Activated naive CD4-positive, alpha-beta T cell treated with anti-CD3 and anti-CD28 coated beads, Interleukin-2, amount 50 U/mL, for 24 hours (primary cell): ENCODE results near the gene C5.

Source experiments
- H3K27ac Mint-ChIP-seq: one replicate; pipeline ENCODE4 v1.8.0; 2021; ENCODE audit warnings: mild to moderate bottlenecking, mixed read lengths
- H3K27me3 Mint-ChIP-seq: one replicate; pipeline ENCODE4 v1.8.0; 2021; ENCODE audit warnings: mixed read lengths
- H3K36me3 Mint-ChIP-seq: one replicate; pipeline ENCODE4 v1.8.0; 2021; ENCODE audit warnings: mixed read lengths
- H3K4me1 Mint-ChIP-seq: one replicate; pipeline ENCODE4 v1.8.0; 2021; ENCODE audit warnings: mixed read lengths
- H3K4me3 Mint-ChIP-seq: one replicate; pipeline ENCODE4 v1.8.0; 2021; ENCODE audit warnings: mild to moderate bottlenecking, mixed read lengths
- H3K9me3 Mint-ChIP-seq: one replicate; pipeline ENCODE4 v1.8.0; 2021; ENCODE audit warnings: mixed read lengths

The C5 gene

DNA sequence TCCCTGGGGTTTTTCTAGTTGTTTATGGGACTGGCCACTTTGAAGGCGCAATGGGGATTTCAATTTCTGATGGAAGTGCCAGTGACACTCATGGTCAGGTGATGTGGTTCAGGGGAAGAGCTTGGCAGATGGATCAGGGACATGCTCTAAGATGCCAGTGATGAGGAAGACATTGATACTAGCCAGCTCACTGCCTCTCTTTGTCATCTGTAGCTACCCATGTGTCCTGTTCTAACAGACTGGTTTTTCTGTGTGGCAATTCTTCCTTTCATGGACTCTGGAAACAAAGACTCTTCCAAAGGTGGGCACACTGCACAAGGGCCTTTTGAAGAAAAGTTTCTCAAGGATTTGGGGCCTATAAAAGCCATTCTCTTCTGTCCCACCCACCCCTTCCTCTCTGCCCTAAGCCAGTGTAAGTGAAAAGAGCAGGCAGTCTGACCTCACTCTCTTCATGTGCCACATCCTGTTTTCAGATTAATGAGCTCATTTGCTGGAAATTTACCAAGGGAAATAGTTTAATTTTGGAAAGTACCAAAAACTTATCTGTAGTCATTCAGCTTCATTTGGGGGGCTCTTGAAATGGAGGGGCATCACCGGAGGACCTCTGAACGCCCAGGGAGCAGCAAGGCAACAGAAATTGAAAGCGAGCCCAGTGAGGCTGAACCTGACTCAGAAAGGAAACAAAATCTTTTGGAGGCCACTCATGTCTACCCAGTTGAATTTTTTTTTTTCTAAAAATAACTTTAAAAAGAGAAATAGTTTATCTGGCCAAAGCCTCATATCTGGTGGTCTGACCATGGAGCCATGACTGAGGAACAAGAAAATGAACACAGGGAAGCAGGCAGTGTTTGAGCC is 118.6 kb downstream of the C5 start:
- Mint-ChIP-seq H3K4me1 (peaks cover 89% of the 10 kb centered on the region), H3K36me3 (peaks cover 6% of the 10 kb centered on the region), H3K27ac (peak overlapping the region; percentile 98), H3K4me3 (peak overlapping the region; percentile 78), H3K9me3 (no peaks in the 10 kb centered on the region), H3K27me3 (no peaks in the 10 kb centered on the region)

DNA sequence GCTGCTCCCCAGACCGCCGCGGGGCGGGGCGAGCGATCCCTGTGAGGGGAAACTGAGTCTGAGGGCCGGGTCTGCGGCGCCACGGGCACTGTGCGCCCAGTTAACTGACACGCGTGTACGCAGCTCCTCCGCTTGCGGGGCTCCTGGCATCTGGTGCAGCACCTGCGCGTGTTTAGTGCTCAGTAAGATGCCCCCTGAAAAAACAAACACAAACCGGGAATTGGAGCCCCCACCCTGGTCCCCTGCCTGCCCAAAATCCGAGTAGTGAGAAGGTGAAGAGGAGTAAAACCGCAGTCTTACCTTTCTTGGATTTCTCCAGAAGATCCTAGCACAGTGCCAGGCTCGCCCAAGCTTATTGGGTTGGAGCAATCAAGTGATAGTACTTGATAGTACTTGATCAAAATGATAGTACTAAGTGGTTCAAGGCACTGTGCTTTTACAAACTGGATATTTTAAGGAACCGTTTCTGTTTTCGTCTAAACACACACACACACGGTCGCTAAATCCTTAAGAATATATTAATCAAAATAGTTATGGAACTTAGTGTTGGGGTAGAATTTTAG is 120.8 kb downstream of the C5 start:
- Mint-ChIP-seq H3K4me1 (peaks cover 73% of the 10 kb centered on the region), H3K4me3 (peak overlapping the region; percentile 86), H3K27ac (peak overlapping the region; percentile 98), H3K36me3 (peaks cover 18% of the 10 kb centered on the region), H3K9me3 (no peaks in the 10 kb centered on the region), H3K27me3 (no peaks in the 10 kb centered on the region)

DNA sequence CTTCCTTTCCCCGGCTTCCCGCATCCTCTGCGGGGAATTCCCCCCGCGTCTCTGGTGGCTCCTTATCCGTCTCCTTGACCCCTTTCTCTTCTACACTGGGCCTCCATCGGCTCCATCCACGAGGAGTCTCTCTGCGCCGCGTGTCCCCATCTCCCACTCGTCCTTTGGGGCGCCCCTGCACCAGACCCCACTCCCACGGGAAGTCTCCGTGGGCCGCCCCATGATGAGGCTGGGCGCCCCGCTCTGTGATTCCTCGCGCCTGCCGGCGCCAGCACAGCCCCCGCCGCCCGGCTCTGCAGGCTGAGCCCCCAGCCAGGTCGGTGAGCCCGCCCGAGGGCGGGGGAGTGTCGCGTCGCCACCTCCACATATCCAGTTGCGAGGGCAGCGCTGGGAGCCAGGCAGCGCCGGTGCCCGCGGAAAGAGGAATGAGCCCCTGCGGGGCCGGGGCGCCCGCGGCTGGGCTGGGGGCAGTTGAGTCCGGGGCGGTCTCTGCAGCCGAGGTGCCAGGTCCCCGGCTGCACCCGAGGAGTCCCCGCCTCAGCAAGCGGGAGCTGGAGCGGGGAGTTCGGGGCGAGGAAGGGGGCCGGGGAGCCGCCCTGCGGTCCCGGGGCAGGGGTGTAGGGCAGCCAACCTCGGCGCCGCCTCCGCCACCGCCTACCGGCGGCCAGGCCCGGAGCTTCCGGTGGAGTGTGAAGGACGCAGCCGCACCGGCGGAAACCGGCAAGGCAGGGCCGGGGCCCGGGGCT is 121.4 kb downstream of the C5 start:
- Mint-ChIP-seq H3K27ac (peak overlapping the region; percentile 98), H3K9me3 (no peaks in the 10 kb centered on the region), H3K36me3 (peaks cover 25% of the 10 kb centered on the region), H3K4me3 (peak overlapping the region; percentile 95), H3K27me3 (no peaks in the 10 kb centered on the region), H3K4me1 (peaks cover 71% of the 10 kb centered on the region)

DNA sequence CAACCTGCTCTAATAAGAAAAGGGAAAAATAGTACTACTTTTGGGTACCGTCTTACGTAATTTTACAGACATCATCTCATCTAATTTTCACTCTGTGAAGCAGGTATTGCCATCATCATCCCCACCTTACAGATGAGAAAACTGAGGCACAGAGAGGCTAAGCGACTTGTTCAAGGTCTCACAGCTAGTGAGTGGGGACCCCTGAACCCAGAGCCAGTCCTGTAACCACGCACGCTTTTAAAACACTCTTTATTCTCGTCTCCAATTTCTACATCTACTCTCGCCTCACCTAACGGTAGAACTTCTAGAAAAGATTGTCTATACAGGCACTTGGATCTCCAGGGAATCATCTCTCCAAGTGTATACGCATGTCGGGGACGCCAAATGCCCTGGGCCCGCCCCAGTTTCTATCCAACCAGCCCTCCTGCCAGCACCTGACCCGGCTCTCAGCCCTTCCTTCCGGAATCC is 122.0 kb downstream of the C5 start:
- no peaks in the 10 kb centered on the region for H3K9me3 Mint-ChIP-seq
- H3K27ac Mint-ChIP-seq: peak overlapping the region; percentile 98
- peak overlapping the region; percentile 95 for H3K4me3 Mint-ChIP-seq
- H3K4me1 Mint-ChIP-seq: peaks cover 66% of the 10 kb centered on the region
- H3K27me3 Mint-ChIP-seq: no peaks in the 10 kb centered on the region
- peaks cover 30% of the 10 kb centered on the region for H3K36me3 Mint-ChIP-seq

DNA sequence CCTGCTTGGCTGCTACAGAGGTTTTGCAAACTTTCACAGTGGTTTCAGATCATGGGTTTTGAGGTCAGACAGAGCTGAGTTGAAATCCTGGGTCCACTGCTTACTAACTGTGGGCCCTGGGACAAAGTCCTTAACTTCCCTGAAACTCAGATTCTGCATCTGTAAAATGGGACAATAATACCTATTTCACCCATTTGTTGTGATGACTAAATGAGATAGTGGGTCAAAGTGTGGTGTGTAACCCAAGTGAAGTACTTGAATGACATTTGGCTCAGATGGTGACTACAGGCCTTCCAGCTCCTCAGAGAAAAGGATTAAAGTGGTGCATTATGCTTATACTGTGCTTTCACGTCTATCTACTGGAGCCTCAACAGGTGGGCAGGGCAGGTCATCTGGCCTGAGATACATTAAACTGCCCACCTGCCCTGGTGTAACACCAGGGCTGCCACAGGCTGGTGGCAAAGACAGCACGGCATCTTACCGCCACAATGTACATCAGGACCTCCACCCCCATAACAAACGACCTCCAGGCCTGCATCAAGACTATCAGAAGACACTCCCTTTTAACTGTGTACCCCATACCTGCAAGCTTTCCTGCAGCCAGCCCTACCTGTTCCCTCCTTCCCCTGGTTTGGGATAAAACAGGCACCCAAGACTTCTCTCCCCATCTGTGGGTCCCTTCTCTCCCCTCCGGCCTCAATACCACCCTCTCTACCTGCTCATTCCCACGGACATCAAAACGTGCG is 122.6 kb downstream of the C5 start:
- Mint-ChIP-seq H3K27me3 (no peaks in the 10 kb centered on the region), H3K27ac (peak overlapping the region; percentile 98), H3K4me1 (peaks cover 63% of the 10 kb centered on the region), H3K9me3 (no peaks in the 10 kb centered on the region), H3K4me3 (peak overlapping the region; percentile 95), H3K36me3 (peaks cover 31% of the 10 kb centered on the region)

DNA sequence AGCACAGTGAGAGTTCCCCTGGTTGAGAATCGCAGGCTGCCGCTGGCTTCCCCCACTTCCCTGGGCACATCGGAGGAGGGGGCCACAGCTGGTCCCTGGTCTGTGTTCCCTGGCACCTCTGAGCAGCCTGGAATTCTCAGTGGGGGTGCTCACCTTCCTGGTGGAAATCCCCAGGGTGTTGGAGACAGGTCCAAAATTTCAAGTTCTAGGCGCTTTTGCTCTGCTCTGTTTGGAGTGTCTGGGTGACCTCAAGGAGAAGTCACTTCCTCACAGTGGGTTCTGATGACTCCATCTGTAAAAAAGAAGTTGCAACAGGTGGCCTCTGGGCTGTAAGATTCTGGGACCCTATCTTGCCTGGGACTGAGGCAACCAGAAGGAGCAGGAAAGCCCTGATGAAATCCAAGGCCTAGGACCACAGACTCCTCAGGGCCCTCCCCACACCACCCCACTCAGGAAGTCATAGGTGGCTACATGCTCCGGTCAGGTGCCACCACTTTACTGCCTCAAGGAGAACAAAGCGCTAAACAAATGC is 123.6 kb downstream of the C5 start, which contains the start of gene TRAF1:
Gene TRAF1 (minus strand): TSS at position 400 of the 532 bp plus-strand sequence. CDS start 721 bp downstream, outside the sequence.
- H3K9me3 Mint-ChIP-seq: no peaks in the 10 kb centered on the region
- H3K27me3 Mint-ChIP-seq: no peaks in the 10 kb centered on the region
- H3K4me3 Mint-ChIP-seq: peak within 1 kb of the TSS; percentile 95
- H3K36me3 Mint-ChIP-seq: peaks cover 40% of the 10 kb centered on the region
- peak within 1 kb of the TSS; percentile 98 for H3K27ac Mint-ChIP-seq
- peaks cover 64% of the 10 kb centered on the region for H3K4me1 Mint-ChIP-seq

DNA sequence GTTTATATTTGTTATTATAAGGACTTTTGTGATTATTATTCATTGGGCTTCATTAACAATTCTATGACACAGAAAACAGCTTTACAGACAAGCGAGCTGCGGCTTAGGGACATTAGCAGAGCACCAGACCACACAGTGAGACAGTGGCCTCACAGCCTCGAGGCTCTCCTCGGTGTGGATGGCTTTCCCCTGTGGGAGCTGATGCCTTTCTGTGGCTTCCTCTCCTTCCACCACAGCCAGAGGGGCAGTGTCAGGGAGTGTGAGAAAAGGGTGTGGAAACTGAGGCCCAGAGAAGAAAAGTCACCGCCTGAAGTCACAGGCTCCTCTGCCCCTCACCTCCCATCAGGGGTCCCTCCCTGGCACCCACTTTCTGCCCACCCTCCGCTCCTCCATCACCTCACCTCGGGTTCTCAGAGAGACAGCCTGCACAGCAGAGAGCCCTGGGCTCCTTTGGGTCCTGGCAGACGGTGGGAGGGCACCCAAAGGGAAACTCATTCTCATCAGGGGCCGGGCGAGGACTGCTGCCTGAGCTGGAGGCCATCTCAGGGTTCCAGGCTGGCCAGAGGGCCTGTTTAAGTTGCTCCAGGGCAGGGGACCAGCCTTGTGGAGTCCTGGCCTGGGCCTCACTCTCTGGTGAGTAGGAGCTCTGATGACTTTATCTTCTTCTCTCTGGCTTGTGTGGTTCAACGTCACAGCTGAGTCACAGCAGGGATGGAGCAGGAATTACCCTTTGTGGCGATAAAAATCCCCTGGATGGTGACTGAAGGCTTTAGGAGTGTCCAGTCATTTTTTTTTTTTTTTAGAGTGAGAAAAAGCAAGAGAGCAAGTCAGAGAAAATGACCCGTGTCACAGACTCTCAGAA is 124.3 kb downstream of the C5 start:
- H3K36me3 Mint-ChIP-seq: peaks cover 44% of the 10 kb centered on the region
- H3K4me1 Mint-ChIP-seq: peaks cover 62% of the 10 kb centered on the region
- peak overlapping the region; percentile 95 for H3K4me3 Mint-ChIP-seq

DNA sequence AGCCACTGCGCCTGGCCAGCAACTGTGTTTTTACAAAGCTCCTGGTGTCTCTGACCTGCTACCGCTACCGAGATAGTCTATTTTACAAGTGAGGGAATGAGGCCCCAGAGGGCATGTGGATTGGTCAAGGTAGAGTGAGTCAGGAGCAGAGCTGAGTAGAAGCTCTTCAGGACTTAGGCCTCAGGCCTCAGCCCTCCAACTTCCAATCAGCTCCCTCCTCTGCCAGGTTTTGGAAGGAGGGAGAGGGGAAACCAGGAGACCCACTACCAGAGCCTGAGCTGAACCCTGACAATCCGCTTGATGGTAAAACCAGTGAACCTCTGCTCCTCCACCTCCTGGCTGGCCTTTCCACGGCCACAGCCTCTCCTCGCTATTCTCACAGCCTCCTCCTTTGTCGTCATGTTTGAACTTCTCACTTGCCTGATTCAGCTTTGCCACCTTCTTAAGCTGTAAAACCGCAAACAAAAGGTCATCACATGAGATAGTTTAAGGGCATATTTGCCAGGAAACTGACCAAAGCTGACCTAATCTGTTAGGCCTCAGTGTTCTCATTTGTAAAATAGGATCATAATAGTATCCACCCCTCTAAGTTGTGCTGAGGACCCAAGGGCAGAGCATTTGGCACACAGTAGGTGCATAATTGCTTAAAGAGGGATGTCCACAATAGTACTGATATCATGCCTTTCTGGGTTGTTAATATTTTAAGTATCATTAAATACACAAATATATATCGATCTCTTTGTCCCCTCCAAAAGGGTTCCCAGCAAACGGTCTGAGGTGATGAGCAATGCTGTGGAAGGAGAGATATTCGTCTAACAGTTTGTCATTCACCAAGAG is 125.2 kb downstream of the C5 start:
- peak overlapping the region; percentile 95 for H3K4me3 Mint-ChIP-seq
- H3K36me3 Mint-ChIP-seq: peaks cover 51% of the 10 kb centered on the region
- no peaks in the 10 kb centered on the region for H3K9me3 Mint-ChIP-seq
- peaks cover 63% of the 10 kb centered on the region for H3K4me1 Mint-ChIP-seq
- H3K27me3 Mint-ChIP-seq: no peaks in the 10 kb centered on the region
- peak overlapping the region; percentile 98 for H3K27ac Mint-ChIP-seq

More for the DNA sequence above, 124.3 kb downstream of the C5 start:
- Mint-ChIP-seq H3K27me3 (no peaks in the 10 kb centered on the region), H3K27ac (peak overlapping the region; percentile 98), H3K9me3 (no peaks in the 10 kb centered on the region)

DNA sequence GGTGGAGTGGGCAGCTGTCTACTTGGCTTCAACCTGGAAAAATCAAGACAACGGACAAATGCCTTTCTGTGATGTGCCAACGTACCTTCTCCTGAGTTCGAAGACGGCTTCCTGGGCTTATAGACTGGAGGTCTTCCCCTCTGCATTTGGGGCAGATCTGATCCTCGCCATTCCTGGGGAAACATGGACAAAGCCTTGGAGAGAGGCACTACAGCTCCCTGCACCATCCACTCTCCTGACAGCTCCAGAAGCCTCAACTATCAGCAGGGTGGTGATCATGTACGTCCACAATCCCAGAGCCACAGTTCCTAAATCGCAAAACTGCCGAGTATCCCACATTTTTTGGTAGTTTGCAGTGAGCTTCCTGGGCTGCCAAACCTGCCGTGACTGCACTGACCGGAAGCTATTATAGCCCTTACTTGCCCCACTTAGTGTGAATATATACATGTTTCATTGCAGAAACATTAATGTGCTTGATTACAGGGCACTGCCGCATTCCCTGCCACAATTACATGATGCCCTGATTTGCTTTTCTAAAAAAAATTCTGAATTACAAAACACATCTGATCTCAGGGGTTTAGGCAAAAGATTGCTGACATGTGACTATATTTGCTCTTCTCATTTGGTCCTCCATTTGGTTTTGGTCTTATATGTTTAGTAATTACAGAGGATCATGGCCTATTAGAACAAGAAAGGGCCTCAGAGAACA is 126.3 kb downstream of the C5 start:
- peaks cover 65% of the 10 kb centered on the region for H3K4me1 Mint-ChIP-seq
- peaks cover 58% of the 10 kb centered on the region for H3K36me3 Mint-ChIP-seq

DNA sequence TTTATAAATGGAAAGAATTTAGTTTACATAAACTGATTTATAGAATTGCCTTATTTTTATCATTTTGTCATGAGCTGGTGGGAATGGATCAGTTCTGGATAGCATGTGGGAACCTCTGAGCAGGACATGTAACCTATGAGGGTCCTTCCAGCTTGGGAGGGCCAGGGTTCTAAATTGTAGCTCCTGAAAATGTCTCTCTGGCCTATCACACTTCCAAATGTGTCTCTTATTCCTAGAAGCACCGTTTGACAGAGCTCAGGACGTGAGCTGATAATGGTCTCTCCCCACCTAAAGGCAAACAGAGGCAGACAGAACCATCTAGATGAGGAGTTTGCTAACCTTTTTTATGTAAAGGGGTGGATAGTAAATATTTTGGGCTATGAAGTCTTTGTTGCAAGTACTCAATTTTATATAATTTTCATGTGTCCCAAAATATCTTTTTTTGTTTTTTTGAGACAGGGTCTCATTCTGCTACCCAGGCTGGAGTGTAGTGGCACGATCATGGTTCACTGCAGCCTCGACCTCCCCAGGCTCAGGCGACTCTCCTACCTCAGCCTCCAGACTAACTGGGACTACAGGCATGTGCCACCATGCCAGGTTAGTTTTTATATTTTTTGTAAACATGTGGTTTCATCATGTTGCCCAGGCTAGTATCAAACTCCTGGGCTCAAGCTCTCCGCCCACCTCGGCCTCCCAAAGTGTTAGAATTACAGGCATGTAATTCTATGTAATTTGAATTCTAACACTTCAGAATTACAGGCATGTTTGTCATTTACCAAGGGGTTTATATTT is 127.5 kb downstream of the C5 start:
- H3K27ac Mint-ChIP-seq: peak overlapping the region; percentile 87
- peaks cover 64% of the 10 kb centered on the region for H3K4me1 Mint-ChIP-seq
- no peaks in the 10 kb centered on the region for H3K27me3 Mint-ChIP-seq

More for the DNA sequence above, 126.3 kb downstream of the C5 start:
- Mint-ChIP-seq H3K4me3 (peak overlapping the region; percentile 95), H3K9me3 (no peaks in the 10 kb centered on the region), H3K27me3 (no peaks in the 10 kb centered on the region), H3K27ac (peak overlapping the region; percentile 98)

DNA sequence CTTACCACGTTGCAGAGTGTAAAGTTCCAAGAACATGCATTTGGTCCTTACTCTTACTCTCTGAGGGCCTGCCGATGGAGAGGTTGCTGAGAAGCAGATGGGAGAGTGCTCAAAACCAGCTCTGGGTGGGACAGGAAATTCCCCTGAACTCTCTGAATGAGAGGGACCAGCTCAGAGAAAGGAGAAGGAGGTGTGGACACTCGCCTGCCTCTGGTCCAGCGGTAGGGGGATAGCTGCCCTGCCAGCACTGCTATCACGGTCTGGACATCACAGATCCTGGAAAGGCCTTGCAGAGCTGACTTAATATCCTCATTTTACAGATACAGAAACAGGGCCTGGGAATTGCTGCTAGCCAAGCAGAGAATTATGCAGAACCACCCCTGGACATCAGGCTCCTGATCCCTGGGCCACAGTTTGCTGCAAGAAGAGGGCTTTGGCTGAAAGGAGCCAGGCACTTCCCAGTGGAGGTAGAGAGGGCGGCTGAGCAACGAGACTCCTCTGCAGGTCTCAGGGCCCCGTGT is 128.4 kb downstream of the C5 start:
- no peaks in the 10 kb centered on the region for H3K9me3 Mint-ChIP-seq
- peak overlapping the region; percentile 95 for H3K4me3 Mint-ChIP-seq
- peaks cover 70% of the 10 kb centered on the region for H3K36me3 Mint-ChIP-seq
- H3K27me3 Mint-ChIP-seq: no peaks in the 10 kb centered on the region
- H3K27ac Mint-ChIP-seq: peak overlapping the region; percentile 87
- H3K4me1 Mint-ChIP-seq: peaks cover 64% of the 10 kb centered on the region

More for the DNA sequence above, 127.5 kb downstream of the C5 start:
- Mint-ChIP-seq H3K36me3 (peaks cover 61% of the 10 kb centered on the region), H3K9me3 (no peaks in the 10 kb centered on the region), H3K4me3 (peak overlapping the region; percentile 95)

DNA sequence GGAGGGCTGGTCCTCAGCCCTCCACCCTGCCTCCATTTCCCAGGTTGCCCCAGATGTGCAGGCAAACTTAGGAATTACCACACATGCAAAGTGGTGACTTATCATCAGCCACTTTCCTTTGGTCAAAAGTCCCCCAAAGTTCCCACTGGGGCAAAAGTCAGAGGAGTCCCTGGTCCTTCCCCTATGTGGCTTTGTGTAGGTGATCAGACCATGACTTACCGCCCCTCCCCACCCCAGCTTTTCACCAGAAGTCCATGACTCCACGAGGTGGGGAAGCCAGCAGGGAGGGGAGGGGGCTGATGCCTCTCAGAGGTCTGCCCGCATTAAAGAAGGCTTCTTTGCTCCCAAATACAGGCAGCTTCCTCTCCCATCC is 129.3 kb downstream of the C5 start:
- Mint-ChIP-seq H3K4me3 (peak overlapping the region; percentile 95), H3K27ac (peak overlapping the region; percentile 87), H3K27me3 (no peaks in the 10 kb centered on the region), H3K4me1 (peaks cover 68% of the 10 kb centered on the region), H3K9me3 (no peaks in the 10 kb centered on the region), H3K36me3 (peaks cover 72% of the 10 kb centered on the region)
